H1 (cell line): ENCODE data around the gene KRT77. TPM values are rescaled to one million over a fixed set of nuclear protein-coding genes. Genes with fewer than 3 reads are reported as not detected.

Experiments used
- CHD7 ChIP-seq: fragments of 300-600 bp; sonication (generic); IDR thresholded peaks from 2 replicates; pipeline ENCODE4 v1.7.1; 2012; ENCODE audit warnings: low read length, moderate library complexity, mild to moderate bottlenecking, inconsistent platforms; ENCODE audit not compliant: insufficient replicate concordance
- E2F6 ChIP-seq: IDR thresholded peaks from 2 replicates; pipeline ENCODE4 v1.6.1; 2012; ENCODE audit warnings: inconsistent platforms
- TCF12 ChIP-seq: IDR thresholded peaks from 2 replicates; pipeline ENCODE4 v1.6.1; 2011; ENCODE audit warnings: low read depth, mild to moderate bottlenecking, low read length
- polyA plus RNA-seq, 7 experiments: library from polyadenylated mRNA; depleted of rRNA in 3 of 7; stranded (reverse) in 5 of 7; unstranded in 2 of 7; fragments of >200 nt in 5 of 7; fragments of 200-250 nt in 2 of 7; gene quantifications; 1 replicate in 5 of 7; 2 replicates in 1 of 7; 4 replicates in 1 of 7; pipeline versions ENCODE4 v1.2.1 to v1.2.3, GENCODE V29; 2011 to 2013; ENCODE audit warnings: missing spikeins in 2 of 7, mixed read lengths in 2 of 7
- total RNA-seq: library from RNA; stranded (reverse); fragmentation: NEBNext Ultra II Directional; extraction: Animal tissue kit (Norgen Biotek cat#: 25700); gene quantifications from 2 replicates; pipeline ENCODE4 v1.2.1, GENCODE V29; 2021

KRT77 gene
- total and polyA plus RNA-seq, 2 of the 8 experiments (the other 6 are each of a cell fraction or from before 2014, with no cell fraction given), result 0.02 TPM; not detected in 1

- TF ChIP-seq CHD7 (no peak), E2F6 (no peak), TCF12 (no peak)
Observed at GRCh38 chr12:52703424-52703823, at the start of gene KRT77 (continued).
